Muscle of leg (tissue), 11 donors: Measurements from ENCODE around the gene NES. TPM values are rescaled to one million over a fixed set of nuclear protein-coding genes. Genes with fewer than 3 reads are reported as not detected.
A peak's percentile ranks its signal among the peaks of the same experiment; 100 is the strongest.

Experiments
- DNase-seq: peaks from one replicate; pipeline ENCODE4 v3.0.0; 2013
- H3K27ac ChIP-seq: one replicate; pipeline ENCODE4 v1.5.1; 2013; ENCODE audit warnings: mild to moderate bottlenecking, low read length, control low read depth
- H3K27me3 ChIP-seq: one replicate; pipeline ENCODE4 v1.6.1; 2013; ENCODE audit warnings: low read length; ENCODE audit not compliant: control insufficient read depth, insufficient read depth
- H3K36me3 ChIP-seq: one replicate; pipeline ENCODE4 v1.6.1; 2013; ENCODE audit warnings: low read length; ENCODE audit not compliant: control insufficient read depth, insufficient read depth
- H3K4me1 ChIP-seq: one replicate; pipeline ENCODE4 v1.6.1; 2013; ENCODE audit warnings: low read length; ENCODE audit not compliant: control insufficient read depth, insufficient read depth
- H3K4me3 ChIP-seq: one replicate; pipeline ENCODE4 v1.5.1; 2013; ENCODE audit warnings: low read length, control low read depth
- H3K9me3 ChIP-seq: replicated peaks from 2 replicates; pipeline ENCODE4 v1.6.1; 2013; ENCODE audit warnings: low read depth, low read length; ENCODE audit not compliant: control insufficient read depth
- WGBS: methylation state at CpG from one replicate; pipeline ENCODE4 v1.1.5; 2013; ENCODE audit warnings: missing lambda C conversion rate; ENCODE audit not compliant: insufficient coverage; 5-methylcytosine and 5-hydroxymethylcytosine counted together
- polyA plus RNA-seq, 8 donors: library from polyadenylated mRNA; unstranded; fragments of 120-200 nt; gene quantifications; one replicate each; pipeline versions ENCODE4 v1.2.1 to v1.2.3, GENCODE V29; 2013; ENCODE audit warnings: inconsistent platforms in 1 of 8, low replicate concordance in 1 of 8; ENCODE audit not compliant: insufficient read length in 8 of 8, insufficient read depth in 1 of 8
- total RNA-seq: library from RNA; stranded (reverse); fragments of 120-200 nt; gene quantifications from one replicate; pipeline ENCODE4 v1.2.4, GENCODE V29; 2013

The NES gene
- total and polyA plus RNA-seq, 9 donors = 590 to 1,263 (median 856) TPM

GRCh38 chr1:156693848-156694689 lies 16.9 kb upstream of the NES start:
- 30% methylated on average over 8 of the region's 12 CpGs for WGBS
- Histone ChIP-seq H3K27ac (peak overlapping the region; percentile 9), H3K9me3 (no peaks in the 10 kb centered on the region), H3K36me3 (peaks cover 10% of the 10 kb centered on the region), H3K4me3 (no peak overlapping the region), H3K4me1 (peaks cover 56% of the 10 kb centered on the region), H3K27me3 (peaks cover 27% of the 10 kb centered on the region)
- peak; percentile 36 for DNase-seq

DNA sequence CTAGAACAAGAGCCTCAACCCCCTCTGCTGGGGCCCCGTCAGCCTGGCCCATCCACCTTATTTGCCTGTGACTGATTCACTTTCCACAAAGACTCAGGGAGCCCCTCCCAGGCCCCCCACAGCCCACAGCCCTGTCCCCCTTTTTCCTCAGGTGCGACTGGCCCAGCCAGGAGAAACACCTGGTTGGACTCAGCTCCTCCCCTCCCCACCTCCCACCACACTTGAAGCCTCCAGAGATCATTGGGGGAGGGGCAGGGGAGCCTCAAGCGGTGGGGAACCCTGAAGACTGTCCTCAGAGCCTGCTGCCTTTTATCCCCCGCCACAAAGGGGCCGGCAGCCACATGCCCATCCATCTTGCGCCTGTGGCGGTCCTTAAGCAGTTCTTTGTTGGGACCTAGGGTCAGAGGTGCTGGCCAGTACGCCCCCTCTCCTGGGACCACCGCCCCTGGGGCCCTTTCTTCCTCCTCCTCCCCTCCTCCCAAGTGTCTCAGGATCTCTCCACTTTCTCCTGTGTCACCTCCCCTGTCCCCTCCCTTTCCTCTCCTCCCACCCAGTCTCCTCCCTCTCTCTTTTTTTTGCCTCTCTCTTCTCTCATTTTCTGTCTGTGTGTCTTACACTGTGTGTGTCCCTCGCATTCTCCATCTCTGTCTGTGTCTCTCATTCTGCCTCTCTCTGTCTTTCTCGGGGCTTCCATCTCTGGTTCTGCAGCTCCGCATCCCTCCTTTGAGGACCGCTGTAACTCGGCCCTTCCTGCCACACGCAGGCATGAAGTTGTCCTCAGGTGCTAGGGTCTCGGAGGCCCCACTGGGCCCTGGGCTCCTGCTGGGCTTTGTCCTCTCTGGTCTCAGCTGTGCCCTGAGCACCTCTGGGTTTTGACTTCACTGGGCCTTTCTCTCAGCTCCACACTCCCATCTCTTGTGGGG lies 16.0 kb upstream of the NES start:
- 23% methylated on average over 7 of the region's 16 CpGs for WGBS
- Histone ChIP-seq H3K4me3 (no peak overlapping the region), H3K27me3 (peaks cover 27% of the 10 kb centered on the region), H3K27ac (peak overlapping the region; percentile 55), H3K9me3 (no peaks in the 10 kb centered on the region), H3K36me3 (peaks cover 4% of the 10 kb centered on the region), H3K4me1 (peaks cover 58% of the 10 kb centered on the region)
- DNase-seq = peak; percentile 62

DNA sequence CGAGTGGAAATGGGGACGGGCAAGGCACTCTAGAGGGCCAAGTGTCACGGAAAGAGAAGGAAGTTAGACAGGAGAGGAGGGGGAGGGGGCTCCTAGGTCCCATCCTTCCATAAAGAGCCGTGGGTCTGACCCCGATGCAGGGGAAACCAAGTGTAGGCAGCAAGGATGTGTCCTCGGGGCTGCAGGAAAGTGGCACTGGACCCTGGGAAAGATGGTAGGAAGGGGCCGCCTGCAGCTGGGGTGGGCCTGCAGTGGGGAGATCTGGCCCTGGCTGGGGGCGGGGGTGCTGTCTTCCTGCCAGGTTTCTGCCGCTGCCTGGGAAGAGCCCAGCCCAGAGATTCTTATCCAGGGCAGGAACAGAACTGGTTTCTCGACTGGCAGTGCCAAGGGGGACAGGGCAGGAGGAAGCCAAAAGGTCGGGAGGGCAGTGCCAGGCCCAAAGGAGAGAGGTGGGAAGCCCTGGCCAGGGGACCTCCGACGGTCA lies 15.3 kb upstream of the NES start:
- H3K4me1 ChIP-seq = peaks cover 58% of the 10 kb centered on the region
- H3K27me3 ChIP-seq = peaks cover 27% of the 10 kb centered on the region

DNA sequence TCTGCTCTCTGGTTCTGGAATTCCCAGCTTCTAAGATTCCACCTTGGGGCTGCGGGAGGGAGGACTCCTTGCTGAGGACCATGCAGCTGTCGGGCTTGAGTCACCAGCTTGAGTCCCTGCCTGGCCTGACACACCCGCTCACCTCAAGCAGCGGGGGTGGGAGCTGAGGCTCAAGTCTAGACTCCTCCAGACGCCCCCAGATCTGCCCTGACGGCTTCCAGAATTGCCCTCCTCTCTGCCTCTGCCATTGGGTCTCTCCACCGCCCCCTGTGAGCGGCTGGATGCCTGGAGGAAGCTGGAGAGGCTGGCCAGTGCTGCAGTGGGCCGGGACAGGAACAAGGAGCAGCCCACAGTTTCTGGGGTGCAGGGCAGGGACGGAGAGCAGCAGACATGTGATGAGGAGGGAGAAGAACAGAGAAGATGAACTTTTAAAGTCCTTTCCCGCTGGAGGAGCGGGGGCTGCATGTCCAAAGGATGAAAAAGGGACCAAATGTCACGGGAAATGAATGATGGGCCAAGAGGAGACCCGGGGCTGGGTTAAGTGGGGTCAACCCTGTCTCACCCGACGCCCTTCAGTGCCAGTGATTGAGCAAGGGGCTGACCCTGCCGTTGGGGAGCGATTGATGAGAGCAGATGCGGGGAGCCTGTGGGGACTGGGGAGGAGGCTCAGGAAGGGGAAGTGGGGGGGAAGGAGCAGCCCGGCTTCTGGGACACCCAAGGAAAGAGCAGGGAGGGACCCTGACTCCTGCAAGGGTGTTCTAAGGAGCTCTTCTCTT lies 14.6 kb upstream of the NES start:
- Histone ChIP-seq H3K27me3 (peaks cover 27% of the 10 kb centered on the region), H3K27ac (peak overlapping the region; percentile 84), H3K9me3 (no peaks in the 10 kb centered on the region), H3K4me3 (no peak overlapping the region), H3K36me3 (no peaks in the 10 kb centered on the region), H3K4me1 (peaks cover 58% of the 10 kb centered on the region)
- peak; percentile 56 for DNase-seq
- WGBS = 12% methylated on average over 15 of the region's 20 CpGs

More for the DNA sequence above, 15.3 kb upstream of the NES start:
- Histone ChIP-seq H3K36me3 (no peaks in the 10 kb centered on the region), H3K9me3 (no peaks in the 10 kb centered on the region), H3K27ac (peak overlapping the region; percentile 84), H3K4me3 (no peak overlapping the region)
- WGBS = 10% methylated on average over 10 of the region's 13 CpGs
- DNase-seq = no peak

DNA sequence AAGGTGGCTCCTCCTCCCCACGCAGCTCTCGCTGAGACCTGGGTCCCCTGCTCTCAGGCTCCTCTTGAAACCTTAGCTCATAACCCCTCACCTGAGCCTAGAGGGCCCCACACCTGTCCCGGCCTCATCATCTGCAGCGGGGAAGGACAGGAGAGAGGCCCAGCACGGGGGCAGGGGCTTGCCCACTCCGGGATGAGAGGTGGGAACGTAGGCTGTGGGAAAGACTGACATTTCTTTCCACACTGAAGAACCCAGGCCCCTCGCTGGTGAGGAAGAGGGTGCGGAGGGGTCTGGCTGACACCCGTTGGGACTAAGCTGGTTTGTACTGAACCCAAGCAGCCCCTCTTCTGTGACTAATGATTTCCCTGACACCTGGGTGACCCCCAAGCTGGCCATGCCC lies 14.0 kb upstream of the NES start:
- peaks cover 27% of the 10 kb centered on the region for H3K27me3 ChIP-seq
- no peaks in the 10 kb centered on the region for H3K36me3 ChIP-seq
- no peak overlapping the region for H3K4me3 ChIP-seq
- no peaks in the 10 kb centered on the region for H3K9me3 ChIP-seq
- H3K27ac ChIP-seq = peak overlapping the region; percentile 84
- WGBS = 64% methylated on average over 2 of the region's 10 CpGs
- H3K4me1 ChIP-seq = peaks cover 58% of the 10 kb centered on the region
- DNase-seq = no peak

GRCh38 chr1:156690675-156691036 lies 13.4 kb upstream of the NES start:
- H3K4me1 ChIP-seq = peaks cover 58% of the 10 kb centered on the region
- peak overlapping the region; percentile 84 for H3K27ac ChIP-seq
- no peaks in the 10 kb centered on the region for H3K36me3 ChIP-seq
- H3K27me3 ChIP-seq = peaks cover 27% of the 10 kb centered on the region
- no peak overlapping the region for H3K4me3 ChIP-seq
- H3K9me3 ChIP-seq = no peaks in the 10 kb centered on the region
- WGBS = 33% methylated on average over 8 of the region's 8 CpGs
- DNase-seq = peak; percentile 34

DNA sequence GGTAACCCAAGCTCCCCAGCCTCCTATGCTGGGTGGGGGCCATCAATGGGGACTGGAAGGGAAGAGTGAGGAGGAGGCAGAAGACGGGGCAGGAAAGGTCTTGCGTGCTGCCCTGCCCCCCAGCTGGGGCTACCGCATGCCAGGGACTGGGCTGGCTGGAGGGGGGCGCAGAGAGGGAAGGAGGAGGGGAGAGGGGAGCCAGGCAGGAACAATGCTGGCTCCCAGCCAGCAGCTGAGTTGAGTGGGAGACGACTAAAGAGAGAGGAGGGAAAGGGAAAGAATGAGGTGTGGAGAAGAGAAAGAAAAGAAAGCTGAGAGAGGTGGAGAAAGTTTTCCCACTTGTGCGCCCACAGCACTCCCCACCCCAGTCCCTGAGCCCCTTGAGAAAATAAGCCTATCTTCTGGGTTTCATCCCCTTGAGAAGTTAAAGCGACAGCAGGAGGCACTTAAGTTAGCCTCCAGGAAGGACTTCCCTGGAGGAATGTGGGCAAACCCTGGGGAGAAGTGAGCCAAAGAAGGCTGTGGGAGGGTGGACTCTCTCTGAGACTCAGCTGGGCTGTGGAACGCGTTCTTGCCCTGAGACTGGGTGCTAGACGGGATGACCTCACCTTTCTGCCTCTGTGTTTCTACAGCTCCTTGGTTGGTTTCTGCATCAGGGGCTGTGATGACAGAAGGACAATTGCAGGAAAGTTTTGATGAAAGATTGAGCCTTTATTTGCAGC lies 12.9 kb upstream of the NES start:
- no peak for DNase-seq
- 17% methylated on average over 9 of the region's 10 CpGs for WGBS
- H3K27ac ChIP-seq = peak overlapping the region; percentile 84
- H3K4me1 ChIP-seq = peaks cover 58% of the 10 kb centered on the region
- peaks cover 31% of the 10 kb centered on the region for H3K27me3 ChIP-seq
- no peaks in the 10 kb centered on the region for H3K36me3 ChIP-seq
- H3K4me3 ChIP-seq = peak overlapping the region; percentile 2
- H3K9me3 ChIP-seq = no peaks in the 10 kb centered on the region

DNA sequence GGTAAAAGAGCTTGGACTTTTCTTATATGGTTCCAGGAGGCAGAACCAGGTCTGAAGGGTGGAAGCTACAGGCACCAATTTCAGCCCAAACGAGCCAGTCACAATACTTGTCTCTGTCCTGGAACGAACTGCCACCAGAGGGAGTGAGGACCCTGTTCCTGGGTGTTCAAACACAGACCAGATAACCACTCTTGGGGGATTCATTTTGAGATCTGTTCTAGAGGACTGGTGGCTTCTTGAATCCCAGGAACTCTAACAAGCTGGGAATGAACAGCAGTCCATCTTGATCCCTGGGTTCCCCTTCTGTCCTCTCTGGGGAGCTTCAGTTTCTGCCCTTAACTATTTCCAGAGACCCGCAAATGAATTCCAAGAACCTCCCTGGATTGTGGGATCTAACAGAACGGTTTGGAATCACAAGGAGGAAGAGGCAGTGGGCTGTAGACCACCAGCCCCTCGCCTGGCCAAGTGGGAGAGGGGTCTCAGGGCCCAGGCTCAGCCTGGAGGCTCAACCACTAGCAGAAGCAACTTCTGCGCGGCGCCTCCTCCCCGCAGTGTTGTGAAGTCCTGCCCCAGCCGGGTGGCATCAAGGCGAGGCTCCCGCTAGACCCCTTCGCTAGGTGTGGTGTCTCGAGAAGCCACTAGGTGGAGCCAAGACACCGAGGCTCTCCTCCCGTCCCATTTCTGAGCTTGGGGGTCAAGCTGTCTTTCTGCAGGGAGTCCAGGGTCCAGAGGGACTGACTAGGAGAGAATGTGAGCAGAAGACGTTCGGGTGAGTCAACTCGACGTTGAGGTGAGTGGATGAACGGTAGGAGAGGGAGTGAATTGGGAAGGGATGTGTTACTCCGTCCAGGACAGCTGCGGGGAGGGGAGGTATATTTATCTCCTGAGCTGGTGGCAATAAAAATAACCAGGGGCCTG lies 12.1 kb upstream of the NES start:
- Histone ChIP-seq H3K9me3 (no peaks in the 10 kb centered on the region), H3K4me1 (peaks cover 53% of the 10 kb centered on the region), H3K27ac (peak overlapping the region; percentile 84), H3K36me3 (no peaks in the 10 kb centered on the region), H3K4me3 (peak overlapping the region; percentile 16), H3K27me3 (peaks cover 37% of the 10 kb centered on the region)
- under 1% methylated on average over 20 of the region's 23 CpGs for WGBS
- DNase-seq = peak; percentile 90
